Stimulated activated CD4-positive, alpha-beta T cell treated with anti-CD3 and anti-CD28 coated beads, TNF-alpha, amount 100 ng/mL, for 1 hour (primary cell): ENCODE measurements around the gene SAE1.
"Not testable (repeated sequence)": the region's sequence is repeated elsewhere in the genome, so short reads cannot be mapped to it uniquely, and the experiment has no call there.

Experiments used
- DNase-seq, 3 donors: peaks; one replicate each; pipeline ENCODE4 v3.0.0-alpha.2; 2020; ENCODE audit warnings: low read depth in 3 of 3, low spot score in 1 of 3

SAE1 gene

DNA sequence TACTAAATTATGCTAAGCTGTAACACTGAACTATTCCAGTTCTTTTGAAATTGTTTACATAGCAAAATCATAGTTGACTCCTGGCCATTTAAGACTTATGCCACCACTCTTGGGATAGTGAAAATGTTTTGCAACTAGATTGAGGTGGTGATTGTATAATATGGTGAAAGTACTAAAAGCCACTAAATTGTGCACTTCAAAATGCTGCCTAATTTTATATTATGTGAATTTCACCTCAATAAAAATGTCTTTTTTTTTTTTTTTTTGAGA is 5.0 kb upstream of the SAE1 start:
- no peak for DNase-seq

DNA sequence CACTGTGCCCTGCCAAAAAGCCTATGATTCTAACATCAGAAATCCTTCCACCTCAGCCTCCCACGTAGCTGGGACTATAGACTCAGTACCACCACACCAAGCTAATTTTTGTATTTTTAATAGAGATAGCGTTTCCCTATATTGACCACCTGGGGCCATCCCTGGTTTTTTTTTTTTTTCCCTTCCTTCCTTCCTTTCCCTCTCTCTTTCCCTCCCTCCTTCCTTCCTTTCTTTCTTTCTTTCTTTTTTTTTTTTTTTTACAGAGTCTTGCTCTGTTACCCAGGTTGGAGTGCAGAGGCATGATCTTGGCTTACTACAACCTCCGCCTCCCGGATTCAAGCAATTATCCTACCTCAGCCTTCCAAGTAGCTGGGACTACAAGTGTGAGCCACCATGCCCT is 1.1 kb upstream of the SAE1 start:
- DNase-seq, result no peak

DNA sequence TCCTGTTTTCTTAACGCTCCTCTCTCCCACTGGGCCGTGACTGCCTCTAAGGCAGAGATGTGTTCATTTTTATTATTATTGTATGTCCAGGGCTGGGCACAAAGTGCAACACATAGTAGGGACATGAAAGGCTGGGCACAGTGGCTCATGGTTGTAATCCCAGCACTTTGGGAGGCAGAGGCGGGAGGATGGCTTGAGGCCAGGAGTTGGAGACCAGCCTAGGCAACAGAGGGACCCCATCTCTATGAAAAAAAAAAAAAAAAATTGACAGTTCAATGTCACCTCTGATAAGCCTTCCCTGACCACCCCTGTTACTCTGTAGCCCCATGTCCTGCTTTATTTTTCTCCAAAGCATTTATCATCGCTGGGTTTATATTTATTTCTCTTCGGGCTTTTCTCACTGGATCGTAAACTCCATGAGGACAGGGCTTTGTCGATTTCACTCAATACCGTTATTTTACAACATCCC is 481 bp upstream of the SAE1 start:
- DNase-seq, result no peak

DNA sequence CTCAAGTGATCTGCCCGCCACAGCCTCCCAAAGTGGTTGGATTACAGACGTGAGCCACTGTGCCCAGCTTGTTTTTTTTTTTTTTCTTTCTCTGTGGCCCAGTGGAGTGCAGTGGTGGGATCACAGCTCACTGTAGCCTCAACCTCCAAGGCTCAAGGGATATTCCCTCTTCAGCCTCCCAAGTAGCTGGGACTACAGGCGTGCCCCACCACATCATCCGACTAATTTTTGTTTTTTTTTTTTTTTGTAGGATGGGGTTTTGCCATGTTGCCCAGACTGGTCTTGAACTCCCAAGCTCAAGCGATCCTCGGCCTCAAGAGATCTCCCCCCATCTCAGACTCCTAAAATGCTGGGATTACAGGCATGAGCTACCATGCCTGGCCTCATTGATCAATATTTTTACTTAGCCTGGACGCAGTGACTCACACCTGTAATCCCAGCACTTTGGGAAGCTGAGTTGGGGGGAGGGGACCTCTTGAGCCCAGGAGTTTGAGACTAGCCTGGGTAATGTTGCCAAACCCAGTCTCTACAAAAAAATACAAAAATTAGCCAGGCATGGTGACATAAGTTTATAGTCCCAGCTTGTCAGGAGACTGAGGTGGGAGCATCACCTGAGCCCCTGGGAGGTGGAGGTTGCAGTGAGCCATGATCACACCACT is 1.7 kb downstream of the SAE1 start:
- no peak for DNase-seq

- no peak for DNase-seq
These were observed 2.4 kb downstream of the SAE1 start for GRCh38 chr19:47133021-47133471.

DNA sequence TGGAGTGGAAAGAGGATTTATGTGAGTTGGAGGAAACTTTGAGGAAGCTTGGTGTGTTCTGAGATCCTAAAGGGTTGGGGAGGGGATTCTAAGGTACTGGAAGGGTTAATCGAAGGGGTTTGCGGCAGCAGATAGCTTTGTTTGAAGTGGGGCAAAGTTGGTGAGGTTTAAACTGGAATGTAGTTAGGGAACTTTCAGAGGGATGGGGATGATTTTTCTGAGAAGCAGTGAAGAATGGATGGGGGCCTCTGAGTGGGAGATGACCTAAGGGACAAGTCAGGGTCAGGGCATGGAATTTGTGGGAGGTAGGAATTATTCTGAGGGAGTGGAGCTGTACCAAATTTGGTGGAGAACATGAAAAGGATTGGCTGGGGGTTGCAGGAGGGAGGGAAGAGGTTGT is 3.9 kb downstream of the SAE1 start:
- DNase-seq, result no peak

DNA sequence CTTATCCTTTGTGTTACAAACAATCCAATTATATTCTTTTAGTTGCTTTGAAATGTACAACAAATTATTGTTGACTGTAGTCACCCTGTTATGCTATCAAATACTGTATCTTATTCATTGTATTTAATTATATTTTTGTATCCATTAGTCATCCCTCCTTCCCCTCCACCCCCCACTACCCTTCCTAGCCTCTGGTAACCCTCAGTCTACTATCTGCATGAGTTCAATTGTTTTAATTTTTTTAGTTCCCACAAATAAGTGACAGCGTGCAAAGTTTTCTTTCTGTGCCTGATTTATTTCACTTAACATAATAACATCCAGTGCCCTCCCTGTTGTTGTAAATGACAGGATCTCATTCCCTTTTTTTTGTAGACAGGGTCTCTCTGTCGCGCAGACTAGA is 4.5 kb downstream of the SAE1 start:
- no peak for DNase-seq

DNA sequence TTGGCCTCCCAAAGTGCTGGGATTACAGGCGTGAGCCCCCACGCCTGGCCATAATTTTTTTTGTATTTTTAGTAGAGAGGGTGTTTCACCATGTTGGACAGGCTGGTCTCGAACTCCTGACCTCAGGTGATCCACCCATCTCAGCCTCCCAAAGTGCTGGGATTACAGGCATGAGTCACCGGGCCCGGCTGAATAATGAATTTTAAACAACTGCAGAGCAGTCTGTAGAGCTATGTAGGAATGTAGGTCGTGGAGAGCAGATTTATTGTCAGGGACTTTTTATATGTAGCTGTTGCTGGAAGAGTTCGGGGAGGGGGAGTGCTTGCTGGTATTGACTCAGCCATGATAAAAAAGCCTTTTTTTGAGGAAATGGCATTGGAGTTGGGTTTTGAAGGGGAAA is 10.6 kb downstream of the SAE1 start:
- DNase-seq, result not testable (repeated sequence)

DNA sequence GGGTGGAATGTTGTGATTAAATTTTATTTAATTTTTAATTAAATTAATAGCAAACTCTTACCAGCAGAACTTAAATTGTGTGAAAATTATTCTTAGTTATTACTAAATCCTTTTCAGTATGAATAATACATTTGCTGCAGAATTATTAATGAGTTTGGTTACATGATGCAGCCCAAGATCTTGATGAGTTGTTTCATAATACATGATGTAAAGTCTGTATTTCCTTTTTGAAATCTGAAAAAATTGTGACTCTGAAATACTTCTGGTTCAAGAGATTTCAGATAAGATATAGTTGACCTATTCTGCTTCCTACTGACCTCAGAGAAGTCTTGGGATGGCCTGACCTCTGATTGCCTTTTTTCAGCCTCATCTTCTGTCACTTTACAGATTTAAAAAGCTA is 11.1 kb downstream of the SAE1 start:
- DNase-seq, result no peak

GRCh38 chr19:47142779-47143178 is 12.1 kb downstream of the SAE1 start:
- no peak for DNase-seq

DNA sequence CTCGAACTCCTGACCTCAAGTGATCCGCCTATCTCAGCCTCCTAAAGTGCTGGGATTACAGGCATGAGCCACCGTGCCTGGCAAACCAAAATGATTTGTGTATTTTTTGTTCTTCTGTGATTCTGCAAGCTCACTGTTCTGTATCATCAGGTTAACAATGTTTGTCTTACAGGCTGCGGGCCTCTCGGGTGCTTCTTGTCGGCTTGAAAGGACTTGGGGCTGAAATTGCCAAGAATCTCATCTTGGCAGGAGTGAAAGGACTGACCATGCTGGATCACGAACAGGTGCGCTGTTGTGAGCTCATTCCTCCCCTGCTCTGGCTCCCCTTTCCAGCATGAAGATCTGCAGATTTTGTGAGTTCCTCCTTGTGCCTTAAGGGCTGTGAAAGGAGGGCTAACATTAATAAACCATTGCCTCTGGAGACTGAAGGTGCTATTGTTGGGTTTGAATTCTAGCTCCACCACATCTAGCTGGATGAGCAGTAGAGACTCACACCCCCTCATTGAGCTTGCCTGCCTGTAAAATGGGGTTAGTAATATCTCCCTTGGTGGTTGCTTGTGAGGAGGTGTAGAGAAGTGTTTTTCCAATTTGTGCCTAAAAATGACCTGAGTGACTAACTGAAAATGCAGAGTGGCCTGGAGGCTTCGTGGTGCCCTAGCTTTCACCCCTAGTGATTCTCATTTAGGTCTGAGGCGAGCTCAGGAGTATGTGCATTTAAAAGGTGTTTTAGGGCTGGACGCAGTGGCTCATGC is 12.9 kb downstream of the SAE1 start:
- DNase-seq, result no peak

DNA sequence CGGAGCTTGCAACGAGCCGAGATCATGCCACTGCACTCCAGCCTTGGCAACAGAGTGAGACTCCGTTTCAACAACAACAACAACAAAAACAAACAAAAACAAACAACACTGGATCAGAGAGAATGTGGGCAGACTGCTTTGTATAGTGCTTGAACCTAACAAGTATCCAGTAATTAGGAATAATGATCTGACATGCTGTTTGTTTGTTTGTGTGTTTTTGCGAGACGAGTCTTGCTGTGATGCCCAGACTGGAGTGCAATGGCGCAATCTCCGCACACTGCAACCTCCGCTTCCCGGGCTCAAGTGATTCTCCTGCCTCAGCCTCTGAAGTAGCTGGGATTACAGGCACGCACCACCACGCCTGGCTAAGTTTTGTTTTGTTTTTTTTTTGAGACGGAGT is 14.0 kb downstream of the SAE1 start:
- DNase-seq, result no peak

DNA sequence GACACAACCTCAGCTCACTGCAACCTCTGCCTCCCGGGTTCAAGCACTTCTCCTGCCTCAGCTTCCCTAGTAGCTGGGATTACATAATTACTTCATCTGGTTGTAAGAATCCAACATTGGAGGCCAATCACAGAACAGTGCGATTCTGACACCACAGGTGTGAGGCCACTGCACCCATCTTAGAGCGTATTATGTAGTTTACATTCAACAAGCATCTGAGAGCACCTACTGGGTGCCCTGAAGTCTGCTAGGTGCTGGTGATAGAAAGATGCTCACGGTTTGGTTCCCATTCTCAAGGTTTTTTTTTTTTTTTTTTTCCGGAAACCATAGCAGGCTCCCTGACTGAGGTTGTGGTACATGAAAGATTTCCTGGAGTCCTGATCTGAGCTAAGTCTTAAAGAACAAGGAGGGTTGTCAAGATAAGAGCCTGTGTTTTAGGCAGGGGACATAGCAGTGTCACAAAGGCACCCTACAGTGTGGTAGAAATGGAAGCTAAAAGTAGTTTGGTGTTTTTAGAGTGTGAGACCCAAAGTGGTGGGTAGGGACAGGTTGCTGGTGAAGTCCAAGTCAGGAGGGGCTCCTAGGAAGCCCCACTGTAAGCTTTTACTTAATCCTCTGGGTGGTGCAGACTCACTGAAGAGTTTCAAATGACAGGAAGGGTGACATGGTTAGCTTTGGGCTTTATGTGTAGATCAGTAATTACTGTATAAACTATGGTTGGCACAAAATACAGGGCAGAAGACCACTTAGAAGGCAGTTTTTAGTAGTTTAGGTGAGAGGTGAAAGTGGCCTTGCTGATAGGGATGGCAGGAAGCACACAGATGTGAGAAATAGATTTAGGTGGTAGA is 15.2 kb downstream of the SAE1 start:
- no peak for DNase-seq

- DNase-seq, result no peak
These were observed 16.3 kb downstream of the SAE1 start for GRCh38 chr19:47146920-47147319.

DNA sequence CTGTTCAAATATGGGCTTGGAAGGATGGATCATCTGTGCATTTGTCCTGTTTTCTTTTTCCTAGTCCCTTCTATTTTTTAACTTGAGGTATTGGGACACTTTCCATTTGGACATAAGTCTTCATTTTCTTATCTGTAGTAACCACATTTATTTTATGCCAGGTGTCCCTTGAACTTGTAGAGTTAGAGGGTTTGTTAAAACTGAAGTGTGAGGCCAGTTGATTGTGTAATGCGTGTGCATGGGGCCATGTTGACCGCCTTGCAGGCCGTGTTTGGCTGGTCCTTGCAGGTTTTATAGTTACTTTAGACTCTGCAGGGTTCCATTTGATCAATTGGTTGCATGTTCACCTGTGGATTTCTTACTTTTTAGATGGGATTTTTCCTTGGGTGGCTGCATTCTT is 21.0 kb downstream of the SAE1 start:
- no peak for DNase-seq

DNA sequence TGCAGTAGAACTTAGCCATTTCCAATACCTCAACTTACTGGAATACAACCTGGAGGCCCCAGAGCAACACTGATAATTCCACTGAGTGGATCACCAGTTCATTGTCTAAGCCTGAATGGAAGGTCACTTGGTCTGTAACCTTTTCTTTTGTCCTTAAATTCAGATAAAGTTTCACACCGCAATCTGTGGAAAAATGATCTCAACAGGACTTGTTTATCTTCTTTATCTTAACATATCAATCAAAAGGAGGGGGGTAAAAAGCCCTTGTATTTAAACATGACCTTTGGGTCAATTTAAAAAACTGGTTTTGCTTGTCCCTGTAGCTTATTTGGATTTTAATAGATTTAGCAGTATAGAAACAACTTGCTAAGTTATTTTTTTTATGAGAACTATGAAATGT is 21.6 kb downstream of the SAE1 start:
- DNase-seq, result no peak

GRCh38 chr19:47152632-47153031 is 22.0 kb downstream of the SAE1 start:
- no peak for DNase-seq

DNA sequence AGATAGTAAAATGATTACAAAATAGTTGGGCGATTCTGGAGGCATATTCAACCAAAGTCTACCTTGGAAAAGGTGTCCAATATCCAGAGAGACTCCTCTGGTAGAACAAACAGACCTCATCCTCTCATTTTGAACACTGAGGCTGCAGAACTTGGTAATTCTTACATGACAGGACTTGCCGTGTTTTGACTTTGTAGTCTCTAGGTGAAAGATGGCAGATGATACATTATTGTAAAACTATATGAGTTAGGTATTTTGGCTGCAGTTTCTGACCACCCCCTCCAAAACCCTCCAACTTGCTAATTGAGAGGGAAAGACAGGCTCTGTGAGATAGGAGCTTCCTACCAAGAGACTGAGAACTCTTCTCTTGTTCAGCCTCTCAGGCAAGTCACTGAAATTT is 22.6 kb downstream of the SAE1 start:
- no peak for DNase-seq

DNA sequence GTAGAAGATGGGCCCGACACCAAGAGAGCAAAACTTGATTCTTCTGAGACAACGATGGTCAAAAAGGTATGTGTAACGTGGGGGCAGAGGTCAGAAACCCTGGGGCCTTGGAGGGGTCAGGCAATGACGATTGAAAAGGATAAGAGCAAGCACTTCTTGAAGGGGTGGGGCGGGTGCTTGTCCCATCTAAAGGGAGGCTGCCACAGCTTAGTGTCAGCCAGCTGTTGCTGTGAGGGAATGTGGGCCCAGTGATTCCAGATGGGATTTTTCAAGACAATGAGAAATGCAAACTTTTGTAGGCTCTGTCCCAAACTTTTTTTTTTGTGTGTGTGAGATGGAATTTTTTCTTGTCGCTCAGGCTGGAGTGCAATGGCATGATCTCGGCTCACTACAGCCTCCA is 24.5 kb downstream of the SAE1 start:
- no peak for DNase-seq

DNA sequence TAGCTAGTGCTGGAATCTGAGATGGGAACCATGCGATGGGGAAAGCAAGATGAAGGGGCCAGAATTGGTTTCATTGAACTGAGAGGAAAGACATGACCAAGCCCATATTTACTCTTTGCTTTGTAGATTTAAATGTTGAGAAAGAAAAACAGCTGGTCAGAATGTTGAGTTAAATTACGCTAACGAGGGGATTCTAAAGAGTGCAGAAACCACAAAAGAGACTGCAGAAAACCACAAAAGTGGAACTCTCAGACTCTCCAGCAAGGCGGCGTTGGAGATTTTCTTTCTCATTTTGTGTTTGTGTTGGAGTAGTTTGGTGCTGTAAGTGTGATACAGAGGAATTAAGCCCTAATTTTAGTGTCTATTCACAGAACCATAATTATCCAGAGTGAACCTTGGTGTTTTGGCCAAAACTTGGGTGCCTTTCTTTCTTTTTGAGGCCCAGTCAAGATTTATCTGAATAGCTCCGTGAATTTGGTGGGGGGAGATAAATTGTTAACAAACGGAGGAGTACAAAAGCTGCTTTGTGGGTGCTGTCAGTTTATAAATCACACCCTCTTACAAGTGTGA is 26.3 kb downstream of the SAE1 start:
- no peak for DNase-seq

GRCh38 chr19:47157431-47158321 is 27.0 kb downstream of the SAE1 start:
- no peak for DNase-seq
